ENCODE measurements around the gene BATF3. TPM values are rescaled to one million over a fixed set of nuclear protein-coding genes. Genes with fewer than 3 reads are reported as not detected.
A peak's percentile ranks its signal among the peaks of the same experiment; 100 is the strongest.

Gene BATF3
- polyA plus RNA-seq, 2 of the 4 experiments (the other 2 are of a cell fraction) = 6.4 to 8.9 TPM

- ATAC-seq (no peak), DNase-seq (ENCODE audit: low read depth in 1 of 2, low spot score in 1 of 2) (no peak), FAIRE-seq (no peak)
- TF ChIP-seq, protein P1, sequence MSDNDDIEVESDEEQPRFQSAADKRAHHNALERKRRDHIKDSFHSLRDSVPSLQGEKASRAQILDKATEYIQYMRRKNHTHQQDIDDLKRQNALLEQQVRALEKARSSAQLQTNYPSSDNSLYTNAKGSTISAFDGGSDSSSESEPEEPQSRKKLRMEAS (IDR thresholded peaks at IDR 0.05) = no peak
- TF ChIP-seq EP300 (IDR thresholded peaks at IDR 0.05) (no peak), NPAS2 (CRISPR knock-in tag; IDR thresholded peaks at IDR 0.05; ENCODE audit: borderline replicate concordance) (no peak), EHMT2 (IDR thresholded peaks at IDR 0.05; ENCODE audit: low read depth) (no peak), SMC3 (IDR thresholded peaks at IDR 0.05) (no peak)
- TF ChIP-seq, protein P2, sequence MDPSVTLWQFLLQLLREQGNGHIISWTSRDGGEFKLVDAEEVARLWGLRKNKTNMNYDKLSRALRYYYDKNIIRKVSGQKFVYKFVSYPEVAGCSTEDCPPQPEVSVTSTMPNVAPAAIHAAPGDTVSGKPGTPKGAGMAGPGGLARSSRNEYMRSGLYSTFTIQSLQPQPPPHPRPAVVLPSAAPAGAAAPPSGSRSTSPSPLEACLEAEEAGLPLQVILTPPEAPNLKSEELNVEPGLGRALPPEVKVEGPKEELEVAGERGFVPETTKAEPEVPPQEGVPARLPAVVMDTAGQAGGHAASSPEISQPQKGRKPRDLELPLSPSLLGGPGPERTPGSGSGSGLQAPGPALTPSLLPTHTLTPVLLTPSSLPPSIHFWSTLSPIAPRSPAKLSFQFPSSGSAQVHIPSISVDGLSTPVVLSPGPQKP (IDR thresholded peaks at IDR 0.05; ENCODE audit: low read depth, low read length) = no peak
- TF ChIP-seq, protein P3, sequence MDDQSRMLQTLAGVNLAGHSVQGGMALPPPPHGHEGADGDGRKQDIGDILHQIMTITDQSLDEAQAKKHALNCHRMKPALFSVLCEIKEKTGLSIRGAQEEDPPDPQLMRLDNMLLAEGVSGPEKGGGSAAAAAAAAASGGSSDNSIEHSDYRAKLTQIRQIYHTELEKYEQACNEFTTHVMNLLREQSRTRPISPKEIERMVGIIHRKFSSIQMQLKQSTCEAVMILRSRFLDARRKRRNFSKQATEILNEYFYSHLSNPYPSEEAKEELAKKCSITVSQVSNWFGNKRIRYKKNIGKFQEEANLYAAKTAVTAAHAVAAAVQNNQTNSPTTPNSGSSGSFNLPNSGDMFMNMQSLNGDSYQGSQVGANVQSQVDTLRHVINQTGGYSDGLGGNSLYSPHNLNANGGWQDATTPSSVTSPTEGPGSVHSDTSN (IDR thresholded peaks at IDR 0.05) = no peak
- WGBS (ENCODE audit: missing lambda C conversion rate) = 89% methylated on average over 9 of the region's 9 CpGs
- no peak overlapping the region for H3K27ac ChIP-seq
- H3K4me3 ChIP-seq = no peak overlapping the region
- no peaks in the 10 kb centered on the region for H3K9me3 ChIP-seq
- ChIA-PET CTCF (interaction anchor here (1.6 to 3.7 kb wide), 2 partner anchors 10 to 39 kb away, joined by 3 to 20 read pairs; no protein-coding TSS in a partner anchor), POLR2A (no interaction called here)
- H3K4me1 ChIP-seq = peaks cover 8% of the 10 kb centered on the region; the same call in 2 of the 3 replicates
- no peak overlapping the region for H3K4me2 ChIP-seq
These were observed 4.4 kb upstream of the BATF3 start for GRCh38 chr1:212703991-212704564.

- CTCF ChIA-PET = interaction anchor here (2.3 to 2.4 kb wide), 2 partner anchors 38 to 47 kb away, joined by 13 to 33 read pairs; no protein-coding TSS in a partner anchor
- WGBS (ENCODE audit: missing lambda C conversion rate) = 18% methylated on average over 1 of the region's 1 CpG
These were observed 3.0 kb upstream of the BATF3 start for GRCh38 chr1:212702672-212703071.

GRCh38 chr1:212701910-212702309 lies 2.3 kb upstream of the BATF3 start:
- DNase-seq (ENCODE audit: low read depth in 1 of 2, low spot score in 1 of 2) (peak in 1 of 2 experiments; percentile 22), FAIRE-seq (no peak), ATAC-seq (no peak)
- Histone ChIP-seq H3K9me3 (no peaks in the 10 kb centered on the region), H3K4me1 (peaks cover 16% of the 10 kb centered on the region; the same call in 2 of the 3 replicates), H3K27ac (no peak overlapping the region), H3K4me3 (no peak overlapping the region), H3K4me2 (no peak overlapping the region)
- ChIA-PET CTCF (interaction anchor here (0.6 to 2.4 kb wide), 17 partner anchors 16 to 631 kb away, joined by 3 to 33 read pairs (median 3); no protein-coding TSS in a partner anchor), POLR2A (interaction anchor here (1.0 kb wide), 1 partner anchor 37 kb away, joined by 3 read pairs; no protein-coding TSS in a partner anchor)
- TF ChIP-seq CEBPB (IDR thresholded peaks at IDR 0.05) (peak in 1 of 2 experiments; percentile 17; a peak in 1 of 4 replicates), BCL3 (IDR thresholded peaks at IDR 0.05) (no peak), GATA3 (IDR thresholded peaks at IDR 0.05; ENCODE audit: borderline replicate concordance) (peak; percentile 67; the same call in 1 of the 2 replicates)
- WGBS (ENCODE audit: missing lambda C conversion rate) = 67% methylated on average over 1 of the region's 1 CpG

More at GRCh38 chr1:212702672-212703071, 3.0 kb upstream of the BATF3 start:
- POLR2A ChIA-PET = no interaction called here
- Histone ChIP-seq H3K27ac (no peak overlapping the region), H3K4me1 (peaks cover 16% of the 10 kb centered on the region; the same call in 2 of the 3 replicates), H3K4me2 (no peak overlapping the region), H3K9me3 (no peaks in the 10 kb centered on the region), H3K4me3 (no peak overlapping the region)
- FAIRE-seq = no peak
- TF ChIP-seq SREBF2 (IDR thresholded peaks at IDR 0.05) (no peak), BCL3 (IDR thresholded peaks at IDR 0.05) (no peak), HOXA7 (CRISPR knock-in tag; IDR thresholded peaks at IDR 0.05) (no peak), NPAS2 (CRISPR knock-in tag; IDR thresholded peaks at IDR 0.05; ENCODE audit: borderline replicate concordance) (no peak), RNF2 (IDR thresholded peaks at IDR 0.05; ENCODE audit: borderline replicate concordance, low read depth) (no peak), POLR2AphosphoS2 (conservative IDR thresholded peaks at IDR 0.05; ENCODE audit: low read length) (no peak), MAZ (IDR thresholded peaks at IDR 0.05; ENCODE audit: borderline replicate concordance, low read depth, low read length) (no peak), HOXB13 (CRISPR knock-in tag; IDR thresholded peaks at IDR 0.05; ENCODE audit: low read depth) (no peak), HES2 (IDR thresholded peaks at IDR 0.05) (no peak), FOSB (CRISPR knock-in tag; IDR thresholded peaks at IDR 0.05) (no peak), HEYL (CRISPR knock-in tag; IDR thresholded peaks at IDR 0.05) (no peak), GATA3 (IDR thresholded peaks at IDR 0.05; ENCODE audit: borderline replicate concordance) (no peak), FOXS1 (CRISPR knock-in tag; IDR thresholded peaks at IDR 0.05) (no peak), NFE2L2 (conservative IDR thresholded peaks at IDR 0.05; ENCODE audit: low read length) (no peak), MAFK (IDR thresholded peaks at IDR 0.05; ENCODE audit: partially characterized antibody) (no peak), CHD2 (IDR thresholded peaks at IDR 0.05; ENCODE audit: low read length, partially characterized antibody) (no peak)
- TF ChIP-seq, protein P1 (IDR thresholded peaks at IDR 0.05) = no peak
- ATAC-seq = no peak
- DNase-seq (ENCODE audit: low read depth in 1 of 2, low spot score in 1 of 2) = no peak
